GM21515 (cell line): Measurements from ENCODE around the gene PRKCZ.

Experiments used
- ATAC-seq: cut with Tn5 transposase; IDR thresholded peaks from one replicate; pipeline ENCODE4 v1.9.1; 2021; ENCODE audit not compliant: unreplicated experiment

The PRKCZ gene

DNA sequence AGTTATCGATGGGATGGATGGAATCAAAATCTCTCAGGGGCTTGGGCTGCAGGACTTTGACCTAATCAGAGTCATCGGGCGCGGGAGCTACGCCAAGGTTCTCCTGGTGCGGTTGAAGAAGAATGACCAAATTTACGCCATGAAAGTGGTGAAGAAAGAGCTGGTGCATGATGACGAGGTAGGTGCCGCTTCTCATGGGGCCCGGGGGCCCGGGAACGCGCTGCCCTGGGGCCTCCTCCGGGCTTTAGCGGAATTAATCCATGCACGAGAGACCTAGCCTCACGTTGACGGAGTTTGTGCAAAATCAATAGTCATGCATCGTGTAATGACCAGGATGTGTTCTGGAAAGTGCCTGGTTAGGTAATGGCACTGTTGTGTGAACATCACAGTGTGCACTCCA is 100.6 kb downstream of the PRKCZ start:
- ATAC-seq, result no peak

DNA sequence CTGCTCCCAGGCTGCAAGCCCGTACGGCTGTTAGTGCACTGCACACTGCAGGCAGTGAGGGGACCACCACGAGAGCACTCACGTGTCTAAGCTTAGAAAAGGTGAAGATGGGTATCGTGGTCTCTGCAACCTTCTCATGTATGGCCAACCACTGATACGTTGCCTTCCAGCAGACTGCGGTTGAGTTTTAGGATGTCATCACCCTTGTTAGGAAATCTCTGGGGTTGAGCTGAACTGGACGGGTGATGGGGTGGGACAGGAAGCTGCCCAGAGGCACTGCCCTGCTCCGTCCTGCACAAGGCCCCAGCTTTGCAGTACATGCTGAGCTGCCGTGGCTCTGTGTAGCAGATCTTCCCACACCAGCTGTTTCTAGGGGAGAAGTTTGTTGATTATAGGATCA is 101.0 kb downstream of the PRKCZ start:
- no peak for ATAC-seq

DNA sequence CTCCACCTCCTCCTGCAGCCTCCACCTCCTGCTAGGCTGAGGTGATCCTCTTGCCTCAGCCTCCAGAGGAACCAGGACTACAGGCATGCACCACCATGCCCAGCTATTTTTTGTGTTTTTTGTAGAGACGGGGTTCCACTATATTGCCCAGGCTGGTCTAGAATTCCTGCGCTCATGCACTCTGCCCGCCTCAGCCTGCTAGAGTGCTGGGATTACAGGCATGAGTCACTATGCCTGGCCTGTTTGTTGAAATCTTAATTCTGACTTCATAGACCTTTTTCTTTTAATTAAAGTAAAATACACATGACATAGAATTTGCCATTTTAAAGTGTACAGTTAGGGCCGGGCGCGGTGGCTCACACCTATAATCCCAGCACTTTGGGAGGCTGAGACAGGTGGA is 101.7 kb downstream of the PRKCZ start:
- no peak for ATAC-seq

DNA sequence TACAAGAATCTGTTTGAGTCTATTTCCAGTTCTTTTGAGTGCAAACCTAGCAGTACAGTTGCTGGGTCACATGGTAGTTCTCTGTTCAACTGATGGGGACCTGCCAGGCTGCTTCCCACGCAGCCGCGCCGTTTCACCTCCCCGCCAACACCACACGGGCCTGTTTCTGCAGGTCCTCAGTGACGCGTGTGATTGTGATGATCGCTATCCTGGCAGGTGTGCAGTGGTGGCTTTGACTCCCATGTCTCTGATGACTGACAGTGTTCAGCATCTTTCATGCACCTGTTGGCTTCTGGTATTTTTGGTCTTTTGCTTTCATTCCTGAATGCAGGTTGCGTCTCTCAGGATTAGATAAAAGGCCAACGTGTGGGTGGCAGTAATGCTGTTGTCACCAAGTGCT is 102.7 kb downstream of the PRKCZ start:
- no peak for ATAC-seq

DNA sequence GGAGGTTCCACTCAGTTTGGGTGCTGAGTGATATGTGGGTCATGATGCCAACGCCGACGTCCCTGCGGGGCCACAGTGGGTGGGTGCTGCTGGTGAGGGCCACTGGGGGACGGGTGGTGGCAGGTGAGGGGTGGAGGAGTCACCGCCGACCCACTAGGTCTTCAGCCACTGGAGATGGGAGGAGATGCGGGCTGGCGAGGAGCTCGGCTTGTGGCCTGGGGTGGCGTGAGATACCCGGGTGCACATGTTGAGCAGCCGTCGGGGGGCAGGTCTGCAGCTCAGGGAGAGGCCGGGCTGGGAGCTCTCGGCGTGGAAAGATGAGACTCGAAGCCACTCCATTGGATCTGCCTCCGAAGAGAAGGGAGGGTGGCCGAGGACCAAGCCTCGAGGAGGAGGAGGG is 103.8 kb downstream of the PRKCZ start:
- no peak for ATAC-seq

DNA sequence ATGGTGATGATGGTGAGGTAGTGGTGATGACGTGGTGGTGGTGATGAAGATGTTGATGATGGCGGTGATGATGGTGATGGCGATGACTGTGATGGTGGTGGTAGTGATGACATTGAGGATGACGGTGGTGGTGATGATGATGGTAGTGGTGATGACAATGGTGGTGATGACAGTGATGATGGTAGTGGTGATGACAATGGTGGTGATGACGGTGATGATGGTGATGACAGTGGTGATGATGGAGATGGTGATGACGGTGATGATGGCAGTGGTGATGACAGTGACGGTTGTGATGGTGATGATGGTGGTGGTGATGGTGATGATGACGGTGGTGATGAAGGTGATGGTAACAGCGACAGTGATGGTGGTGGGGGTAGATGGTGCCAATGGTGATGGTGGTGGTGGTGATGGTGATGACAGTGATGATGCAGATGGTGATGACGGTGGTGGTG is 105.0 kb downstream of the PRKCZ start:
- ATAC-seq, result no peak

DNA sequence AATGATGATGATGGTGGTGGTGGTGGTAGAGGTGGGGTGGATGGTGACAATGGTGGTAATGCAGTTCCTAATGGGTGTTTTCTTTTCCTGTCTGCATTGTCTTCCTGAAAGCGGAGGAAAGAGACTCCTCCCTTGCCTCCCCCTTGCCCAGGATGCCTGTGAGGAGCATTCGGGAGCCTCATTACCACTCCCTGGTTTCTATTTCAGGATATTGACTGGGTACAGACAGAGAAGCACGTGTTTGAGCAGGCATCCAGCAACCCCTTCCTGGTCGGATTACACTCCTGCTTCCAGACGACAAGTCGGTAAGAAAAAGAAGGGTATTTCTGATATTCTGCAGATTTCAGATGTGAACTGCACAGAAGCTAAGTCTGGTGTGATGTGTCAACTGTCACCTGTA is 105.6 kb downstream of the PRKCZ start:
- ATAC-seq, result no peak

DNA sequence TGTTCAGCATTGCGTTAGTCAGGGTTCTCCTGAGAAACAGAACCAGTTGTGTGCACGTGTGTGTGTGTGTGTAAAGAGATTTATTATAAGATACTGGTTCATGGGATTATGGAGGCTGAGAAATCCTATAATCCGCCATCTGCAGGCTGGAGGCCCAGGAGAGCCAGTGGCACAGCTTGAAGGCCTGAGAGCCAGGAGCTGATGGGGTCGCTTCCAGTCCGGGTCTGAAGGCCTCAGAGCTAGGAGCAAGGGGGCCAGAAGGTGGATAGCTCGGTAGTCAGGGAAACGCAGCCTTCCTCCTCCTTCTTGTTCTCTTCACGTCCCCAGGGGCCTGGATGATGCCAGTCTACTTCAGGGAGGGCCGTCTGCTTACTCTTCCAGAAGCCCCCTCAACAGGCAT is 106.7 kb downstream of the PRKCZ start:
- no peak for ATAC-seq

DNA sequence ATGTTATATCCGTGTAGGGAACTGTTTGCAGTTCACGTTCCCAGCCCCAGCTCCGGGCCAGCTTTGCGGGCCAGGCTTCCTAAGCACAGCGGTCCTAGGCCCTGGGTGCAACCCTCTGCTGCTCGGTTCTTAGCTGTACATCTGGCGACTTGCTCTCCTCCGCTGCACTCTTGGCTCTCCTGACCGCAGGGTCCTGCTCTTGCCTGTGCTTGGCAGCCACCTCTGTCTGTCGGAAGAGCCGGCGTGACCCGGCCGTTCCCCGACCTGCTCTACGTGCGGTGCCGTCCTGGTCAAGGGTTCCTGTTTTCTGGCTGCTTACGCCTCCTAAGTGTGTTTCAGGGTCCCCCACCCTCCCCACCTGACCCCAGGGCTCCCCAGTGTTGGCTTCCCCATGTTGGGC is 107.6 kb downstream of the PRKCZ start:
- ATAC-seq, result no peak

DNA sequence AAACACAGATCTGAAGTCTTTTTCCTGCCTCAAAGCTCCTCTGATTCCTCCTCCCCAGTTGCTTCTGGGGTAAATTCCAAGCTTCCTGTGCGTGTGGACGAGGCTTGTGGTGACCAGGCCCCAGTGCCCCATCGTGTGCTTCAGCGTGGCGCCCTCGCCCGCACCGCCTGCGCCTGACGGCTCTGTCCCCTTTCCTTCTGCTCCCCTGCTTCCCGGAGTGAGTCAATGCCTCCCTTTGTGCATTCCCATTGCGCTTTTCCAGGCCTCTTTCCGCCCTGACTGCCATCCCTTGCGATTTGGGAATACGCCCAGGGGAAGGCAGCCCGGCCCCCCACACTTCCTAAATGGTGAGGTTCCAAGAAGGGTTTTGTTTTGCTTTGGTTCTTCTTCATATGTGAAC is 108.1 kb downstream of the PRKCZ start:
- ATAC-seq, result no peak

DNA sequence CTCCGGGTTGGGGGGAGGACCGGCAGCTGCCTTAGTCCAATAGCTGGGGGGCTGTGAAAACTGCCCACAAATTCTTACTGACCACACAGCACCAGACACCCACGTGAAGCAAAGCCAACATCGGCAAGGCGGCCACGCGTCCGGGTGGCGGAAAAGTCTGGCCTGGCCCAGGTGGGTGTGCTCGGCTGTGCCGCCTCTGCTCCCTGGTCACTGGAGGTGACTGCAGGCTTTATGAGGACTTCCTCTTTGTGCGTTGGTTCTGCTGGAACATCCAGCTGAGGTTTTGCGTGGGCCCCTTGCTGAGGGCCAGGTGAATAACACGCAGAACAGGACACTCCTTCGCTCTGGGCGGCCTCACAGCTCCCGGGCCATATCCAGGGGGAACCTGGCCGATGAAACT is 108.9 kb downstream of the PRKCZ start:
- no peak for ATAC-seq

DNA sequence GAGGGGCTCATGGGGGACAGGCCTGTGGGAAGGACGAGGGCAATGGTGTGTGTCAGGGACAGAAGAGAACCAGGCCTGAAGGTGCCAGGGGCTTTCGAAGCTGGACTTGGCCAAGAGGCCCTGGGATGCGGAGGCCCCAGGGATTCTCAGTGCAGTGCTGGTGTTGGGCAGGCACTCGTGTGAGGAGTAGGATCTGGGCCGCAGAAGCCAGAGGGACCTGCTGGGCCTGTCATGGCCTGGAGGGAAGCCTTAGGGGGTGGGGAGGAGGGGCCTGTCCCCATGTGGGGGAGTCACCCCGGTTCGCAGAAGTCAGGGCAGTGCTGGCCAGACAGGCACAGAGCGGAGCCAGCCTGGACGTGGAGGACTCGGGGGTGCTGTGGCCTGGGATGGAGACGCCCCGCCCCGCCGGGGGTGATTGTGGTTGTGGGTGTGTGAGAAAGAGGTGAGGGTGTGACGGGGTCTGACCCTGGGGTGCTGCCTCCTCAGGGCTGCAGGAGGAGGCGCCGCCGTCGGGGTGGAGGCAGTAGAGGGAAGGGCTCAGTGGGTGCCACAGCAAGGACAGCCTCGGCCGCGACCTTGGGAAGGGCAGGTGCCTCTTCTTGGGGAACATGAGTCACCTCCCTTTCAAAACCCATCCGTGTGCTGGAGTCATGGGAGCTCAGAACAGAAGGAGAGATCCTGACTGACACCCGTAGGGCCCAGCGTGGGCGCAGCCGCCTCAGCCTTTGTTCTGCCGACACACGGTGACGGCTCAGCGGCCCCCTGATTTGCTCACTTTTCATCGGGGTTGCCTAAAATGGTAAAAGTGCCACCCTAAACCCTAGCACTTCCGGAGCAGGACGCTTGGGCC is 110.5 kb downstream of the PRKCZ start:
- no peak for ATAC-seq

DNA sequence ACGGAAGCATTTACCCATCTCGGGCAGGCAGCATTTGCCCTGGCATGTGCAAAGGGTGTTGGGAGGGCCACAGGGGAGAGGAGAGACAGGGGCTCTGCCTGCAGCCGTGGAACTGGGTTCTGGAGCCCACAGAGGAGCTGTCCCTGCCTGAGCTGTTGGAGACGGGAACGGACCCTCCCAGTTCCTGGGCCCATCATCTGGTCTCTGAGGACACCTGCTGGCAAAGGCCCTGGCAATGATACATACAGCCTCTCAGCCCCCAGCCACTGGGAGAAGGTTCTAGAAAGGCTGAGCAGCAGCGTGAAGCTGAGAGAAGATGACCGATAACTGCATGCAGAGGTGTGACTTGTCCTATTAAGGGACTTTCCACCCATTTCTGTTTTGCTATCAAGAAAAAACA is 113.0 kb downstream of the PRKCZ start:
- no peak for ATAC-seq

DNA sequence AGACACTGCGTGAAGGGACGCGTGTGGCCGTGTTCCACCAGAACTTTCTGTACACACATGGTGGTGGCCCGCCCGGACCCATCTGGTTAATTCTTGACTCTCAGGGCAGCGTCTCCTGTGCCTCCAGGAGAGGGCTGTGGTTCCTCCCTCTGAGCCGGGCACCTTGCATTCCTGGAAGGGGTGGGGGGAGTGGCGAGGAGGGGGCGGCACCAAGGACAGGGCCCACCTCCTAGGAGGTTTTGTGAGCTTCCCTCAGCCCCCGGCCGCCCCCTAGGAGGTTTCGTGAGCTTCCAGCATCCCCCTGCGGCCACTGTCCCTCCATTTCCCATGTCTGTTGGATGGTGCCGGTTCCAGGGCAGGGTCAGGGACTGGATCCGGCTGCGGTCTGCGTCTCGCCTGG is 115.4 kb downstream of the PRKCZ start:
- no peak for ATAC-seq

DNA sequence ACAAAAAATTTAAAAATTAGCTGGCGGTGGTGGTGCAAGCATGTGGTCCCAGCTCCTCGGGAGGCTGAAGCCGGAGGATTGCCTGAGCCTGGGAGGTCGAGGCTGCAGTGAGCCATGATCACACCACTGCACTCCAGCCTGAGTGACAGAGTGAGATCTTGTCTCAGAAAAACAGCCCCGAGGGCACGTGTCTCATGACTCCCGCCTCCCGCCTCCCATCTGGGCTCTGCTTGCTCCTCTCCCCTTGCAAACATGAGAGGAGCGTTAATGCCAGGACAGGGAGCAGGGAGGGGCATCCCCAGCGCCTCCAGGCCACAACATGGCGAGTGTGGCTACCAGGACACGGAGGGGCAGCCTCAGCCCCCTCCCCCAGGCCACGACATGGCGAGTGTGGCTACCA is 116.0 kb downstream of the PRKCZ start:
- ATAC-seq, result no peak

DNA sequence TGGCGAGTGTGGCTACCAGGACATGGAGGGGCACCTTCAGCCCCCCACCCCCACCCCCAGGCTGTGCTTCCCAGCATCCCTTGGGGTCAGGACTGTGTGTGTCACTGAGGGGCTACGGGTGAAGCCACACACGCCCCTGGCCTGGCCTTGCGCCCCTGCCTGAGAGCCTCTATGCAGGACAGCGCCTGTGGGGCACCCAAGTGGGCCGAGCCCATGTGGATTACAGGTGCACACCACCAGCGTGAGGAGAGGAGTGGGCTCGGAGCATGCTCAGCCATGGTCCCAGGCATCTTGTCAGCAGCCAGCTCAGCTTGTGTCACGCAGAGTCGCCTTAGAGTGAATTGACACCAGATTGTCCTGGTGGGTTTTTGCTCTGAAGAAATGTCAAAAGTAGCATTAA is 116.5 kb downstream of the PRKCZ start:
- no peak for ATAC-seq

DNA sequence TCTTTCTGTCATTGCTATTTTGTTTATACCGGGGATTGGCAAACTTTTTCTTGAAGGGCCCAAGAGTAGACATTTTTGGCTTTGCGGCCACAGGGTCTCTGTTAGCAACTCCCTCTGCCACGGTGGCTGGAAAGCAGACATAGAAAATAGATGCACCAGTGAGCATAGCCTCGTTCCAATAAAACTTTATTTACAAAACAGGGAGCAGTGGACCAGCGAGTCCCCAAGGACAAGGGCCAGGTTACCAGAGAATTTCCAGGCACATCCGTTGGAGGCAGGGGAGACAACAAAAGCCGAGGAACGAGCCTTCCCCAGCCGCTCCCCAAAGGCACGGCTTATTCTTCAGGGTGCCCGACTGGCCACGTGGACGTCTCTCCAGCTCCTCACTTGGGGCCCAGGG is 117.9 kb downstream of the PRKCZ start:
- ATAC-seq, result no peak

DNA sequence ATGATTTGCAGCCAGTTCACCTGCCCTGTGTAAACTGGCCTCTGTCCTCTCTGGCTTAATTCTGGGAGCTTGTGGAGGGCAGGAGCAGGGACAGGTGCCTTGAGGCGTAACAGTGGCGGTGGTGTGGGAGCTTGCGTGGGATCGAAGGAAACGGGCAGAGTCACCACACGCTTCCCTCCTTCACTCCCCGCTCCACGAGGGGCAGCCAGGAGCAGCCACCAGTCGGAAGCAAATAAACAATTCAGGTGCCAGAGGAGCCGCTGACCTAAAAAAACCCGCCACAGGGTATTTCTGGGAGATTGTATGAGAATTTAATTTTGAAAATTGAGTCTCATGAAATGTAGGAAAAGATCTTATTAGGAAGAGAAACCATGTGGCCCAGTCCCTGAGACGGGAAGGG is 118.3 kb downstream of the PRKCZ start:
- no peak for ATAC-seq

DNA sequence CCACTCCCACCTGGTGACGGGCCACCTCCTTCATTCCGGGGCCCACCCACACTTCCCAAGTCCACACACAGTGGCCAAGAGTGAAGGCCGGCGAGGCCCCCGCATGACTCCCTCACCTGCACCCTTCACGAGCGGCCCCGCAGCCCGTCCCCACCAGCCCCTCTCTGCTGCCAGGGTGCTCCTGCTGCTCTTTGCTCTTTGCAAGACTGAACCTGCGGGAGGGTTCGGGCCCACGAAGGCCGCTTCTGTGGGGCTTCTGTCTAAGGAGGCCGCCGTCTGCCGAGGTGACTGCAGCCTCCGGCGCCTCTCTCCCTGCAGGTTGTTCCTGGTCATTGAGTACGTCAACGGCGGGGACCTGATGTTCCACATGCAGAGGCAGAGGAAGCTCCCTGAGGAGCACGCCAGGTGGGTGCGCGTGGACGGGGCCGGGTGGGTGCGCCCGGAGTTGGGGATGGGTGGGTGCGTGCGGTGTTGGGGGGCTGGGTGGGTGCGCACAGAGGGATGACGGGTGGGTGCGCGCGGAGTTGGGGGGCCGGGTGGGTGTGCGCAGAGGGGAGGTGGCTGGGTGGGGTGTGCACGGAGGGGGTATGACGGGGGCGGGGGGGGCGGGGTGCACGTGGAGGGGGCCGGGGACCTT is 119.1 kb downstream of the PRKCZ start:
- no peak for ATAC-seq

DNA sequence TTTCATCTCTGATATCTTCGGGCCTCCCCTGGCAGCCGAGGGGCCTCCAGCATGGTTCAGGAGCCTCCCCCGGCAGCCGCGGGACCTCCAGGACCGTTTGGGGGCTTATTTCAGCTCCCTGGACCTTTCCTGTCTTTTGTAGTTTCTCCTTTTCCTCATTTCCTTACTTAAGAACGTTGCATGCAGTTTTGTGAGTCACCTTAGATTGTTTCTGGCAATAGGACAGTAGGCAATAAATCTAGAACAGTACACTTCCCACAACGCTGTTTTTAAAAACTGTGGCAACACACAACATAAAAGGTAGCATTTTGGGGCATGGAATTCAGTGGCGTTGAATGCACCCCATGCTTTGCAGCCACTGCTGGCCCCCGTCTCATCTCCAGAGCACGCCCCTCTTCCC is 120.0 kb downstream of the PRKCZ start:
- ATAC-seq, result no peak

DNA sequence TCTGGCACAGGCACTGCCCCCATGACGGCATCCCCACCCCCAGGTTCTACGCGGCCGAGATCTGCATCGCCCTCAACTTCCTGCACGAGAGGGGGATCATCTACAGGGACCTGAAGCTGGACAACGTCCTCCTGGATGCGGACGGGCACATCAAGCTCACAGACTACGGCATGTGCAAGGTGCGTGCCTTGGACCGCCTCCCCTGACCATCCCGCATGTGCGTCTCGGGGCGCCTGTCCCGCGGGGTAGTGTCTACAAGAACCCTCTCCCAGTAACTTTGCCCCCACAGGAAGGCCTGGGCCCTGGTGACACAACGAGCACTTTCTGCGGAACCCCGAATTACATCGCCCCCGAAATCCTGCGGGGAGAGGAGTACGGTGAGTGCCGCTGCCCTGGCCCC is 121.8 kb downstream of the PRKCZ start:
- ATAC-seq, result no peak

DNA sequence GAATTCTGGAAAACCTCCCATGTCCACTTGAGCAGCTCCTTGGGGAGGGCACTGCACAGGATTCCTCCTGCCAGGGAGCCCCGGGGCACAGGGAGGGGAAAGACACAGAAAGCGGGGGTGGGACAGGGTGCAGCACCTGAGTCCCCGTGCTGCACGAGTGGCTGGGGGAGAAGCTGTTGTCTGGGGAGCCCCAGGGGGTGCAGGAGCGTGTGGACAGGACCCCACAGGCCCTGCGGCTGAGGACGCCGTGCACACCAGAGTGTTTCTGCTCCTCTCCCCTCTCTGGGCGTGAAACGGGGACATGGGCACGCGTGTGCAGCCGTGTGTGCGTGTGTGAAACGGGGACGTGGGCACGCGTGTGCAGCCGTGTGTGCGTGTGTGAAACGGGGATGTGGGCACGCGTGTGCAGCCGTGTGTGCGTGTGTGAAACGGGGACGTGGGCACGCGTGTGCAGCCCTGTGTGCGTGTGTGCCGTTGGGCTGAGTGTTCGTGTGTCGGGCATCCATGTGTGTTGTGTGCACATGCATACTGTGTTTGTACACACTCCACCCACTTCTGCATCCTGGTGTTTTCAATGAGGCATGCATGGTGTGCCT is 122.4 kb downstream of the PRKCZ start:
- no peak for ATAC-seq
